HS-27A (cell line): ENCODE measurements around the gene GPC5.
"Not testable (repeated sequence)": the region's sequence is repeated elsewhere in the genome, so short reads cannot be mapped to it uniquely, and the experiment has no call there.

ENCODE experiments used
- DNase-seq: peaks from one replicate; pipeline ENCODE4 v3.0.0-alpha.2; 2012; ENCODE audit warnings: low read depth, missing footprints

Gene GPC5

DNA sequence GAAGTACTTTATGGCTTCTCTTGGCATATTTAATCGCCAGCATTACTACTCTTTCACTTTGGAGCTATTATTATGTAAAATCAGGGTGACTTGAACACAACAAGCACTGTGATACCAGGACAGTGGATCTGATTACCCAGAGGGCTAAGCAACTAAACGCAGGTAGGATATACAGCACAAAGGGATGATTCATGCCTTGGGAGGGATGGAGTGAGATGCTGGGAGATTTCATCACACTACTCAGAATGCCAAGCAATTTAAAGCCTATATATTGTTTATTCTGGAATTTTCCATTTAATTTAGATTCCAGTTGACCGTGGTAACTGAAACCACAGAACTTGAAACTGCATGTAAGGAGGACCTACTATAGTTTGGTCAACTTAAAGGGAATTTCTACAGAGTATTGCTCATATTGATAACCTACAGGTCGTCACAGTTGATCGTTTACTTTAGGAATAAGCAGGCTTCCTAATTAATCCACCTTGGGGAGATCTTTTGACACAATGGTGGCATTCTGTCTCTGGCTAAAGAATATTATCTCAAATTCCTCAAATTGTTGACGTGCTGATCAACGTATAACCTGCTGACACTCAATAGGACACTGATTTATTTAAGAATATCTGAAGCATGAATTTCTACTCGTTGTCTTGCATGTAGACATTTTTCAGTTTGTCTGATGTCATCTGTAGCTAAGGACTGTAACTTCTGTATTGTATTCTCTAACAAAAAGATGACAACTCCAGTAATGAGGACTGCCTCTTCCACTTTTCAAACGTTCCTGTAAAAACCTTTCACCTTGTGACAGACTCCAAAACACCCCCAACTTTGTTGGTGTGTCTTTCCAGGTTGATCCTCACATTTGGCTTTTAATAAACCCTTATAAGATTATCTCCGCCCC lies 254.2 kb downstream of the GPC5 start:
- no peak for DNase-seq

DNA sequence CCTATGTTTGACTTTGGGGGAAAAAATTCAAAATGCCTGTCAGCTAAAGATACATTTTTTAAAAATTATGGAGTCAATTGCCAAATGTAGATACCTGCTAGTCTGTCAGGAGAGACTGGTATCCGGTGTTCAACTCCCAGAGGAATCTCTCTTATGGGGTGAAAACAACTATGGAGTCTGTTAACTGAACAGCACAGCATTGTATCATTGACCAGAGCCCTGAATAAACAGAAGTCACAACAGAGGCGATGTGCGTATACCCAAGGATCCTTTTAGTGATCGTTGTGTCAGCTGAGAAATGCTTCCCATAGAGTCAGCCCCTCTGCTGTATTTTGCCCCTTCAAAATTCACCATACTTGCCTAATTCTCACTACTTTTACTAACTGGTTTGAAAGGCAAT lies 257.3 kb downstream of the GPC5 start:
- no peak for DNase-seq

DNA sequence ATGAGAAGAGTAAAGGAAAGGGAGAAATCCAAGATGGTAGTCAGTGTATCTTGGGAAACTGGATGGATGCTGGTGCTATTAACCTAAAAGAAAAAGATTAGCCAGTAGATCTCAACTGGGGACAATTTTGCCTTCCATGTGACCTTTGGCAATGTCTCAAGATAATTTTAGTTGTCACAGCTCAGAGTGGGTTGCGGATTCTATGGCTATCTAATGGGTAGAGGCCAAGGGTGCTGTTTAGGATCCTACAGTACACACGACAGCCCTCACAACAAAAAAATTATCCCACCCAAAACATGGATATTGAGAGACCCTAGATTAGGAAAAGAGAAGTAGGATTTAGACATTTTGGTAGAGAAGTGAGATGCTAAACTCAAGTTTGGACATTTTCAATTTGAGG lies 258.9 kb downstream of the GPC5 start:
- DNase-seq: no peak

DNA sequence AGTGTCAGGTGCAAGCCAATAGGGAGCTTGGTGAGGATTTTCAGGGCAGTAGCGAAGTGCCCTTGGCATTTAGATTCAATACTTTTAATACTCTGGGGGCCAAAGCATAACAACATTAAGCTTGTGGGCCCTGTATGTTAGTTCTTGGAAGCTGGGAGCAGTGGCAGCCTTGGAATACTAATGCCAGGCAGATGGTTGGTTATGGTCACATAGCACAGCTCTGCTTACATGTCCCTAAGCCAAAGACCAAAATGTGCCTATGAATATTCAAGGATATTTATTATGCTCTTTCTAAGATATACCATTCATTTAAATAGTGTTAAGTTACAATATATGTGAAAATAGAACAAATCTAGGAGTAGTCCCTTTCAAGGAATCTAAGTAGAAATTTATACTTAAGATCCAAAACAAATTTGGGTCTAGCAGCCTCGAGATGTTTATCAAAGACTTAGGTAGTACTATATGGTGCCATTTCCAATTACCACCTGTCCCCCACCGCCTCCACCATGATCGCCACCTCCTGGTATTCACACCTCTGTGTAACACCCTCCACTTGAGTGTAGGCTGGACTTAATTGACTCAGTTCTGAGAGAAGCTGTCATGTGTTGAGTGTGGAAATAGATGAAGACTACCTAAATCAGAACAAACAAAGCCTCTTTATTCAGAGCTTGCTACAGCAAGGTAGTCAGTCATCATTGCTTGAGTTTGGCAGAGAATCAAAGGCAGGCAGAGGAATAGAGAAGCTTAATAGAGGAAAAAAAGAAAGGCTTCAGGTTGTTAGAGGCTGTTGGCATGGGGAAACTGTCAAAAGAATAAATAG lies 261.0 kb downstream of the GPC5 start:
- no peak for DNase-seq

DNA sequence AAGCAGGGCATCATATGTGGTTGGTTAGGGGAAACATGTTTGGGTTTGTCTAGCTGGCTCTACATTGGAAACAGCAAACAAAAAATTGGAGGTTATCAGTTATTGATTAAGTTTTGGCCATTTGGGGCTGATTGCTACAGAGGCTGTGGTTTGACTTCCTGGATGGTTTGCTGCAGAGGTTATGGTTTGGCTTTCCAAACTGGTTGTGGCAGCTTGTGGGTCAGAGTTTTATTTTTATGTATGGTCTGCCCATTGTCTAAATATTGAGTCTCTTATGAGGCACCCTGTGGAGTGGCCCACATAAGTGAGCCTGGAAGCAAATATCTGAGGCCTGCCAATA lies 261.6 kb downstream of the GPC5 start:
- DNase-seq: no peak

DNA sequence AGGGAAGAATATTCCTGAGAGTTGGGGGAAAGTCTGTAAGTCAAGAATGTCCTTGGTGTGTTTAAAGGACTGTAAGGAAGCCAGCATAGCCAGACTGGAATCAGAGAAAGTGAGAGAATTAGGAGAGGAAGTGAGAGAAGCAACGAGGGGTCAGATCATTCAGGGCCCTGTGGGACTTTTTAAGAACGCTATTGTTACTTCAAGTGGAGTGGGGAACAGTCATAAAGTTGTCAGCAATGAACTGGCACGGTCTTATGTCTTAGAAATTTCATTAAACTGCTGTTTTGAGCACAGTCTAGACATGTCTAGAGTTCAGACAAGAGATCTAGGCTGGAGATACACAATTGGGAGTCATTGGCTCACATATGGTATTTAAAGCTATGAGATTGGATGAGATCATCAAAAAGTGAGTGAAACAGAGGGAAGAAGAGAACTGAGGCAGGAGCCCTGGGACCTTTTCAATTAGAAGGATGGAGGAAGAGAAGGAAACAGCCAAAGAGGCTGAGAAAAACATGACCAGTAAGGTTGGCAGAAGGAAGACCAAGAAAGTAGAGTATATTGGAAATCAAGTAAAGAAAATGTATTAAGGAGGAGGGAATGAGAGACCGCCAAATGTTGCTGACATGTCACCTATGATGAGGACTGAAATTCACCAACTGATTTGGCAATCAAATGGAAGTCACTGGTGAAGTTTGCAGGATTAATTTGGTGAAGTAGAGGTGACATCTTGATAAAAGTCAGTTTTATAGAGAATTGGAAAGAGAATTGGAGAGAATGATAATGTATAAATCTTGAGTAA lies 263.5 kb downstream of the GPC5 start:
- no peak for DNase-seq

DNA sequence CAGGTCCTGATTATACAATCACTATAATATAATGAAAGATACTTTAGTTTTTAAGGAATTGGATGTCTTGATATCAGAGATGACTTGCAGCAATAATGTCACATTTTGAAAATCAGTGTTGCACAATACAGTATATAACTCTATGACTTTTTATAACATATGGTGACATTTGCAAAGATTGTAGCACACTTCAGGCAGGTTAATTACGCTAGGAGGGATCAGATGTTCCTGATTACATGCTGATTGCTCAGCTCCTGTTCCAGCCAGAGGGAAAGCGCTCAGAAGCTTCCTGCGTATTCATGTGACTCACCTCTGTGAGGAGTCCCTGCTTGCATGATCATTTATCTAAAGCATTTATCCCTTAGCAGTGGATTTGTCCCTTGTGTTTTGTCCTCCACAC lies 265.6 kb downstream of the GPC5 start:
- DNase-seq: no peak

DNA sequence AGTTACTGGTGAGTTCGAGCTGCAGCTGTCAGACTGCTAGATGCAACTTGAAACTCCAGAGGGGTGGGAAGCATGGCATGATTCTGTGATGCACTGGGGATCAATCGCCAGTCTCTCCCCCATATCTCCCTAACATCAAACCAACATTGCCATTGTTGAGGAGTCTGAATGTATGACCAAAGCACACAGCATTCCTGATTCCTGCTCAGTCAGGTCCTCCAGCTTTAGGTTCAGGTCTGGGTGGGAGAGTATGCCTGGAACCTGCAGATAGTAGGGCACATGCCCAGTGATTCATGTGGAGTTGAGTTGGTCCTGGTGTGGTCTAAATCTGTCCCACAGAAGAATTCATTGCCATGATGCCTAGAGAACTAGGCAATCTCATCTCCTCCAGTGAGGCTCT lies 269.1 kb downstream of the GPC5 start:
- DNase-seq: no peak

DNA sequence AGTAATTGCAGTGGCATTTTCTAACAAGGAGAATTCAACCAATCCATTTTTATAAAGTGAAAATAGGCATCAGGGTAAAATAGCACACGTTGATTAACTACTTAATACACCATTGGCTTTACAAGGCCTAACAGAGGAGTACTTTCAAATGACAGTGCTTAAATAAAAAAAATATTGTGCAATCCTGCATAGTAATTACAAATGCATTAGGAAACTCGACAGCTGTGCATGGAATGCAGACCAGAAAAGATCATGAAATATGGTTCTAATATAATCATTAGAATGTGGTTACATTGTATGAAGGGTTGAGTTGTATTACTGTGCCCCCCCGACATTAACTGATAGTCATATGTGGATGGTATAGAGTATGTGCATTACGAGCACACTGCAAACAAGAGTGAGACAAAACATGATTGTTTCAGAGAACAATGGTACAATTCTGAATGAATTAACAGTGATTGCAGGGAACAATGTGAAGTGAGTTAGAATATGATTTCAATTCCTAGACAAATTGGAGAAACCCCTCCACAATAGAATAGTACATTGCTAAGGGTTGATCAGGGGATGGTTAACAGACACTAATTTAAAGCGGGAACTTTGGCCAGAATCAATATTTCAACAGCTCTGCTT lies 270.6 kb downstream of the GPC5 start:
- no peak for DNase-seq

DNA sequence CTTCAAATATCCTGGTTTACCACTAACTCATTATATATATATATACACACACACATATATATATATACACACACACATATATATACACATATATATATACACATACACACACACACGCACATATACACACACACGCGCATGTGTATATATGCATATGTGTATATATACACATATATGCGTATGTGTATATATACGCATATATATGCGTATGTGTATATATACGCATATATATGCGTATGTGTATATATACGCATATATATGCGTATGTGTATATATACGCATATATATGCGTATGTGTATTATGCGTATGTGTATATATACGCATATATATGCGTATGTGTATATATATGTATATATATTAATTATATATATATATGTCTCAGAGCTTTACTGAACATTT lies 275.9 kb downstream of the GPC5 start:
- DNase-seq: not testable (repeated sequence)

DNA sequence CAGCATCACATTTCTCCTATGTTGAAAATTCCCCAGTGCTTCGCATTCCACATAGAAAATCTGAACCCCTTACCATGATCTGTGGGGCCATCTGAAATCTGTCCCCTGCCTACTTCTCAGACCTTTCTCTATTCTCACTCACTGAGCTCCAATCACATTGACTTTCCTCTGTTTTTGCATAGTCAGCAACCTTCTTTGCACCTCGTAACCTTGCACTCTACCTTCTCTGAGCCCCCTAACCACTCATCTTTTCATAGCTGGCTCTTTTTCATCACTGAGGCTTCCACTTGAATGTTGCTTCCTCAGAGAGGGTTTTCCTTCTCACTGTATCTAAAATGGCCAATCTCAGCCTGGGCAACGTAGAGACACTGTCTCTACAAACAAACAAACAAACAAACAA lies 286.3 kb downstream of the GPC5 start:
- DNase-seq: no peak

DNA sequence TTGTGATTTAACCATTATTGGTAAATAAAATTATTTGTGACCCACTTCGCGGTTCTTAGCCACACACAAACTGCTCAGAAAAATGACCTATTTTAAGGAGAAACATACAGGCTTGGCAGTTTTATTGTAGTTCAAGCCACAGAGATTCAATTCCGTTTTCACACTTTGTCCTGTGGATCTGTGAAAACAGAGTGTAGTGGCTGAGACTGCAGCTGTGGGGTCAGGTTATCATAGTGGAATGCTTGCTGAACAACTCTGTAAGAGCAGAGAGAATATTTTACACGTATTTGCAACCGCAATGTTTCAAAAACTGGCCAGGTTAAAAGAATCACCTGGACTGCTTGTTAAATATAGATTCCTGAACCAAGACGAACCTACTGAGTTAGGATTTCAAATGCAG lies 292.5 kb downstream of the GPC5 start:
- DNase-seq: no peak

DNA sequence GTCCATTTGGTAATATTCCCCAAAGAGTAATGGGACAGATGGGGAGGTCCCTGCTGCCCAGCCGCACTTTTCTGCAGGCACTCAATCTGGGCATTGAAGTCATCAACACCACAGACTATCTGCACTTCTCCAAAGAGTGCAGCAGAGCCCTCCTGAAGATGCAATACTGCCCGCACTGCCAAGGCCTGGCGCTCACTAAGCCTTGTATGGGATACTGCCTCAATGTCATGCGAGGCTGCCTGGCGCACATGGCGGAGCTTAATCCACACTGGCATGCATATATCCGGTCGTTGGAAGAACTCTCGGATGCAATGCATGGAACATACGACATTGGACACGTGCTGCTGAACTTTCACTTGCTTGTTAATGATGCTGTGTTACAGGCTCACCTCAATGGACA lies 295.0 kb downstream of the GPC5 start:
- DNase-seq: no peak

DNA sequence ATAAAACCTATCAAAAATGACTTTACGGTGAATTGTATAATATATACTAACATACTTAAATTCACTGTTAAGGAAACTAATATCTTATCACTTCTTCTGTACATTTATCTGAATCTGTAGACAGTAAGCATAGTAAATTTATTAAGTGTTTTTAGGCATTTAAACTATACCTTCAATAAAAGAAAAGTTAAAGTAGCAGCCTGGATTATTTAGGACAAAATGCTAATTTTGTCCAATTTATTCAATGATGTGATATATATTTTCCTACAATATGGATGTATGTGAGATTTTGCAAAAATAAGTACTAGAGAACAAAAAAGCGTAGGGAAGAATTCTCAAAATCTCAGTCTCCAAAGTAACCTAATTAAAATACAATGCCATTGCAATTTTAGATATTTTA lies 299.9 kb downstream of the GPC5 start:
- DNase-seq: no peak

DNA sequence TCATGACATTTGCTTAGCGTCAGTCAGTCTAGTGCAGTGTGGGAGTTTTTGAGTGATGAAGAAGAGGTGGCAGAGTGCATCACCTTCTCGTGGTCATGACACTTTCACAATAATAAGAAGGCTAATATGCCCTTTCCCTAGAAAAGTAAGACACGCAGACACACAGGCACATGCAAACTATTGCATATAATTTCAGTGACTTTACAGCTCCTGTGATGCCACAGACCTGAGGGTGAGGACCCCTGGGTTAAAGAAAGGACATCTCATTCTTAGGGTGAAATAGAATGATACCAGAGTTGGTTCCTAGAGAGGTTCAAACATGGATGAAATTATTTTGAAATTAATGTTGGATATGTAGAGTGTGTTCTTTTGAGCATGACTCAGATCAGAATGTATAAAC lies 300.3 kb downstream of the GPC5 start:
- no peak for DNase-seq

DNA sequence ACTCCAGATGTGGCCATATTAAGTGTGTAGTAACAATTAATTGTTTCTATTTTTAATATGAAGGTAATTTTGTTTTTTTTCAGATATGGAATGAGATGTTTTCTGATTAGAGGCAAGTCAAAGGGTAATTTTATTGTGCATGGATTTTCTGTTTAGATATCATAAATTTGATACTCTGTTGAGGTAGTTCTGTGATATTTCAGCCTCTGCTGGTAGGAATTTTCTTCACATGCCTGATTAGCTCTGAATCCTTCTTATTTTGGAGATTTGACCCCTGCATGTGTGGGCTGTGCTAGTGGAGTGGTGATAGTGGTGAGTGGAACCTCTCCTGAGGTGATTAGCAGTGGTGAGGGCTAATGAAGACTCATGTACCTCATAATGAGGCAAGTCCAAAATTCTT lies 301.4 kb downstream of the GPC5 start:
- no peak for DNase-seq

DNA sequence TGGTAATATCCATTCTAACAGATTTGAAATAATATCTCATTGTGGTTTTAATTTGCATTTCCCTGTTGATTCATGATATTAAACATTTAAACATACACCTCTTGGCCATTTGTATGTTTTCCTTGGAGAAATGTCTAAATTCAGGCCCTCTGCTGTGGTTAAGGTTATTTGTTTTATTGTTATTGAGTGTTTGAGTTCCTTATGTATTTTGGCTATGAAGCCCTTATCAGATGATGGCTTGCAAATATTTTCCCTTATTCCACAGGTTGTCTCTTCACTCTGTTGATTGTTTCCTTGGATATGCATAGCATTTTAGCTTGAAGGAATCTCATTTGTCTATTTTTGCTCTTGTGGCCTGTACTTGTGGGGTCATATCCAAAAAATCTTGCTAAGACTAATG lies 303.6 kb downstream of the GPC5 start:
- DNase-seq: no peak

DNA sequence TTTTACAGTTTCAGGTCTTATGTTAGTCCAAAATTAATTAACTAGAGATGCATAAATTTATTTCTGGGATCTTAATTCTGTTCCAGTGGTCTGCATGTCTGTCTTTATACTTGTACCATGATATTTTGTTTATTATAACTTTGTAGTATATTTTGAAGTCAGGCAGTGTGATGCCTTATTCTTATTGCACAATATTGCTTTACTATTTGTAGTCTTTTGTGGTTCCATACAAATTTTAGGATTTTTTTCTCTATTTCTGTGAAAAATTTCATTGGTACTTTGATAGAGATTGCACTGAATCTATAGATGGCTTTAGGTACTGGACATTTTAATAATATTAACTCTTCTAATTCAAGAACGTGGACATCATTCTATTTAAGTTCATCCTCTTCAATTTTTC lies 304.0 kb downstream of the GPC5 start:
- DNase-seq: no peak

DNA sequence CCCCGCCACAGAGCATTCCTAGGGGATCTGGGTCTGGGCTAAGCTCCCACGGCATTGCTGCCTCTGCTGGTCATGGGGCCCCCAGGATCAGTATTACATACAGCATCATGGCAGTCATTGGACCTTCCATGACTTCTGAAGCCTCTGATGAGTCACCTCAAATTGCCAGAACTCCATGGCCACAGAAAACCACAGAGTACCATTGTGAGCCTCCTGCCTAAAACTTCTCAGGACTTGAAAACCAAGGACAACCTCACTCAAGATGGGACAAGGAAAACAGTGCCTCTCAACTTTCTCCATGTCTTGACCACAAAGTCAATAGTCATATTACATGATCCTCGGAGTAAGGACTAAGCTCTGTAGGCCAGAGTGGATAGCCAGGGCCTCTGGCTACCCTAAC lies 306.0 kb downstream of the GPC5 start:
- DNase-seq: no peak

DNA sequence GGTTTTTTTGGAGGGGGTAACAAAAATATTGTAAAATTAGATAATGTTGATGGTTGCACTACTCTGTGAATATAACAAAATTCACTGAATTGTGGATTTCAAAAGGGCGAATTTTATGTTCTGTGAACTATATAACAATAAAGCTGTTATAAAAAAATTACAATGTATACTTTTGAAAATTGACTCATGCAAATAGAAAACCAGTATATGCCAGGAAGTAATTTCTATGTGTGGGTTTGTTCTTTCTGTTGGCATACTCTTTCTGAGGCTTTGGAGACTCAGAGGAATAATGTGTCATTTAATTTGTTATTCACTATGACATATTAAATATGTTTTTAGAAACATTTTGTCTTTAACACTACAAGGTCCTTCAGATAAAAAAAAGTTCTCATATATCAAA lies 310.1 kb downstream of the GPC5 start:
- no peak for DNase-seq

DNA sequence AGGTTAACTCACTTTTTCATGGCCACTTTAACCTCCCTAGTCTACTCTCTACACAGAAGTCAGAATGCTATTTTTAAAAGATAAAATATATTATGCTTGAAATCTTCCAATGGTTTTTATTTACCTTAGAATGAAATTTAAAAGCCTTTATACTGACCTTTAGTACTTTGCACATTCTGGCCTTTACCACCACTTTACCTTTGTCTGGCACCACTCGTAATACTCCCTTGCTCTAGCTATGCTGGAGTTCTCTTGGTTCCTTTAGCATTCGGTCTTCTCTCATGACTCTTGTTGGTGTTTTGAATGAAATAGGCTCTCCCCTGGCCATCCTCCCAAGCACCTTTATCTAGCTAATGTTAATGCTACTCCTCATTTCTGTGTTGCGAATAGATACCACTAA lies 310.8 kb downstream of the GPC5 start:
- DNase-seq: no peak

DNA sequence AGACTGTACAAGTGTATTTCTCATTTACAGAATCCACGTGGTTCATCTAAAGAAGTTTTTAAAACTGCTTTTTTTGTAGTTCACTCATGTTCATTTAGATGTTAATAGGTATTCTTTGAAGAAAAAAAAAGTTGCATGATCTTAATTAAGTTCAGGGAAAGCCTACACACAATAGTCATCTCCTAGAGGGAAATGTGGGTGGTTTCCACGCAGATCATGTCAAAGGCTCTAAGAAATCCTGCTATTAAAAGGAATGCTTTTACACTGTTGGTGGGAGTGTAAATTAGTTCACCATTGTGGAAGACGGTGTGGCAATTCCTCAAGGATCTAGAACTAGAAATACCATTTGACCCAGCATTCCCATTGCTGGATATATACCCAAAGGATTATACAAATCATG lies 312.3 kb downstream of the GPC5 start:
- no peak for DNase-seq
